HG03565 (cell line): ENCODE data around the gene GAS5.
"Not testable (repeated sequence)": the region's sequence is repeated elsewhere in the genome, so short reads cannot be mapped to it uniquely, and the experiment has no call there.

Experiments used
- ATAC-seq: cut with Tn5 transposase; IDR thresholded peaks from one replicate; pipeline ENCODE4 v1.9.1; 2021; ENCODE audit warnings: mild to moderate bottlenecking, moderate library complexity; ENCODE audit not compliant: unreplicated experiment

The GAS5 gene

DNA sequence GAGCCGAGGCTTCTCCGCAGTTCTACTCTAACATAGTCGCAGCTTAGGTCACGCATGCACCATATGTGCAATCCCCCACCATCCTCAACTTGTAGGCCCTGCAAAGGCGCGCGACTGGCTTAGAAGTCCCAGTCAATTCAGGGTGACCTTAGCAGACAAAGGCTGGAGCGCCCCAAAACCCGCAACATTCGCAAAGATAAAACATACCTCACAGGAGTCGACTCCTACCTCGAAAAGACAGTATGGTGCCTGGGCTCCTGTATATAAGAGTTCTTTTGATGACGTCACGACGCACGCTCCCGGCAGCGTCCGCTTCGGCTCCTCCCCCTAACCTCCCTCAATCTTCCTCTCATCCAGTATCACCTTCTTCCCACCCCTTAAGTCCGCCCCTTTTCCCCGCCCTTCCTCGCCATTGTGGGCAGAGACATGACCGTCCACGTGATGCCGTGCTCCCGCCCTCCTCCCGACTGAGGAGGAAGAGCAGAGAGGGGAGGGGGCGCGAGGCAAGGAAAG is at the start of gene GAS5:
Gene GAS5, minus strand, starts transcription at position 237 of the 513 bp plus-strand sequence.
- ATAC-seq: peak; percentile 53

DNA sequence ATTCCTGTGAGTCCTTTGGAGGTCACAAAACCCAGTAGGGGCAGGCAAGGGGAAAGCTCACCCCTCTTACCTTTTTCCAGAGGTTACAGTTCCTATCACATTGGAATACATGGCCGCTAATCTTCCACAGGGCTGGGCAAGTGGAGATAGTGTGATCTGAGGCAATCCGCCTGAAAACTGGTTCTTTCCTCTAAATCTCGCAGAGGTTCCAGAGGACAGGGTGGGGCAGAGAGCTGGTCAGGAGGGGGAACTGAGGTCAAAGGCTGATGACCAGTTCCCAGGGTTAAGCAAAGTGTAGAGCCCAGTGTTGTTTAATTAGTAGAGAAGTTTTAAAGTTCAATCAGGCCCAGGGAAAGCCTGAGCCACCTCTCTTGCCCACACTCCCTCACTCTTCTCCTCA is 49.4 kb upstream of the GAS5 start, which contains the start of gene SERPINC1:
Gene SERPINC1, minus strand, starts transcription at position 179 of the 400 bp plus-strand sequence. Its CDS starts 68 bp downstream, at position 111.
- no peak for ATAC-seq

DNA sequence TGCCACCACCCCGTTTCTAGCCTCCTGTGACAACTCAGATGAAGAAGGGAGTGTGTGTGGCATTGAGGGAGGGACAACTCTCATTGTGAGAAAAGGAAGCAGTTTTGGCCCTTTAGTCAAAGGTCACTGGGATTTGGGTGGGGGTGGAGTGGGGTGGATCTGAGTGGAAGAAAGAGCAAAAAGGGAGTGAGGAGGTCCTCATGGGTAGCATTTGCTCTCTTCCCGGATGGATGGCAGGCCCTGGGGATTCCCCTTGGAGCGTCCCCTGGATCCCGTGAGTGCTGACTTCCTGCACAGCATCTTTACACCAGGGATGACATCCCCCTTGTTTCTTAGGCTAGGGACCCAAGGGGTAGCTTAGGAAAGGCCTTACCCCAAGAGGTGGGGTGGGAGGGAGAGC is 48.9 kb upstream of the GAS5 start:
- ATAC-seq: no peak

DNA sequence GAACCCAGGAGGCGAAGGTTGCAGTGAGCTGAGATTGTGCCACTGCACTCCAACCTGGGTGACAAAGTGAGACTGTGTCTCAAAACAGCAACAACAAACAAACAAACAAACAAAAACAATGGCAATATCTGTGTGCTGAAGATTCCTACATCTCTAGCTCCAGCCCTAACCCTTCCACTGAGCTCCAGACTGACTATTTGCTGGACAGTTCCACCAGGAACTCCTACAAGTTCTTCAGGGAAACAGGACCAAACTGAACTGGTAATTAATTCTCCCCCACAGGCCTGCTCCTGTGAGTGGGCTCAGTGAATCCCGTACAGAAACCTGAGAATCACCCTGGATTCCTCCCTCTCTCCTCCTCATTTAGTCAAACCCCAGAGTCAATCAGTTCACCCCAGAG is 47.8 kb upstream of the GAS5 start:
- ATAC-seq: no peak

DNA sequence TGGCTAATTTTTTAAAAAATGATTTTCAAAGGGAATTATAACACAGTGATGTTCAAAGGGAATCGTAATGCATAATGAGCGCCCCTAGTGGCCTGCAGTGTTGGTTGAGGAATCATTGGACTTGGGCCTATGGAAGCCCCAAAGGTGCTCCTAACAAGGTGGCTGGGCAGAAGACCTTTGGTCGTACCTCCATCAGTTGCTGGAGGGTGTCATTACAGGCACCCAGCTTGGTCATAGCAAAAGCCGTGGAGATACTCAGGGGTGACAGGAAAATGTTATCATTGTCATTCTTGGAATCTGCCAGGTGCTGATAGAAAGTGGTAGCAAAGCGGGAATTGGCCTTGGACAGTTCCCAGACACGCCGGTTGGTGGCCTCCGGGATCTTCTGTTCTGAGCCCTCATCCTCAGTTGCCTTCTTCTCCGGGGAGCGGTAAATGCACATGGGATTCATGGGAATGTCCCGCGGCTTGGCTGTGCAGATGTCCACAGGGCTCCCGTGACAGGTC is 46.6 kb upstream of the GAS5 start:
- ATAC-seq: no peak

DNA sequence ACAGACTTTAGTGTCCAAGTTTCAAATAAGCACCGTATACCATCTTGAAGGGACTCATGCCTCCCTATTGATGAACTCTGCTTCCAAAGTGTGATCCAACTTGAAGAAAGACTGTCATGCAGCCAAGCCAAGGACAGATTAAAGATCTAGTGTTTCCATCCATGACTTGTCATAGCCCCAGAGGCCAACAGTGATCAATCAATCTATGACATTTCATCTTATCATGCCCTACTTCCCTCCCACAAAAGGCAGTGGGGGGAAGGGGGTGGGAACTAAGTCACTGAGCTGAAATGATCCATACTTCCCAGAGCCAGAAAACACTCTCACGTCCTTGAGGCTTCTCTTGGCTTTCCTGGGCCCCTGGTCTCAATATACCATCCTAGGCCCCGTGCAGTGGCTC is 45.3 kb upstream of the GAS5 start:
- ATAC-seq: no peak

DNA sequence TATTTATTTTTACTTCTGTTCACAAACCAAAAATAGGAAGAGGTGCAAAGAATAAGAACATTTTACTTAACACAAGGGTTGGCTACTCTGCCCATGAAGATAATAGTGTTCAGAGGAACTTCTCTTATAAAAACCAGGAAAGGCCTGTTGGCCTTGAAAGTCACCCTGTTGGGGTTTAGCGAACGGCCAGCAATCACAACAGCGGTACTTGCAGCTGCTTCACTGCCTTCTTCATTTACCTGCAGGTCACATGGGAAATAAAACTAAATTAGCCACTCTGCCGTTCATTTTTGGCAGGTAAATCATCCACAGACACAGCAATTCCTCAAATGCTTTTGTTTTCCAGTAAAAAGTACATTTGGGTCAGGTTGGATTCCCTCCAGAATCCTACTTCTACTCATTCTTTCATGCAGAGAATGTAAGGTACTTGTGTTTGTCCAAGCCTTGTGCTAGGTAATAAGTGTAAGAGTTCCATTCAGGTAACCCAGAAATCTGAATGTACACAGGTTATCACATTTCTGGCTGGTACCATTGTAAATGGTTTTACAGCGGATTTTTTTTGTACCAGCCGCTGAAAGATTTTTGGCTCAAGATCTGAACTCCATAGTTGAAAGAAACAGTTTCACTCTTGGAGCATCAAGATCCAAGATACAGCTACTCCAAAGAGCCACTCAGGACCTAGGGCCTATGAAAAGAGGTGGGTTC is 36.2 kb upstream of the GAS5 start:
- no peak for ATAC-seq

DNA sequence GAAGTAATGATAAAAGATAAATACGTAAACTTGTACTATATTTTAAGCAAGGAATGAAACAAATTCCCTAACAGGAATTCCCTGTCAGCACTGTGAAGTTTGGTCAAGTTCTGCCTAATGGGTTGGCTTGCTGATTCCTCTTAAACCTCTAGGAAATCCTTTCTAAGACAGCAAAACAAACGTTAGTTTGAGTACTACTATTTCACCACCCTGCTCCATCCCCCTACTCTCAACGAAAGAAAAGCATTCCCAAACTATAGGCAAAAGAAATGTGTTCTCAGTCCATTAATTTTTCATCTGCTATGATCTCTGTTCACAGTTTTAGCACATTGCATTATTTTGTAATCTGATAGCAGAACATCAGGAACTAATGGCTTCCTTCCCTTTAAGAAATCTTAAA is 33.2 kb upstream of the GAS5 start:
- no peak for ATAC-seq

DNA sequence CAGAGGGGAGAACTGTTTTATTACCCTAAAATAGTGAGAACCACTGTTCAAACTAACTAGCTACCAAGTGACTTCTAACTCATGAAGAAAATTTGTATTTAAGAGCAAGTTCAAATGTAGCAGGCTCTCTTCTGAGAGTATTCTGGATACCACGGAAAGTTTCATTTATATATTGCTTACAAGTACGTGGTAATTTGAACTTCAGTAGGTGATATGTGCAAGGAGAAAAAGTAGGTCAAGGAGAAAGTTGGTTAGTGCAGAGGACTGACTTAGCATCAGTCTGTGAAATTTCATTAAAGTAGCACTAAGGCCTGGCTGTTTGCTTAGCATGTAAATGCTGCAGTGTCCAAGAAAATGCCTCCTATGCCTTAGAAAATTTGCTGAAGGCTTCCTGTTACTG is 32.6 kb upstream of the GAS5 start:
- ATAC-seq: no peak

DNA sequence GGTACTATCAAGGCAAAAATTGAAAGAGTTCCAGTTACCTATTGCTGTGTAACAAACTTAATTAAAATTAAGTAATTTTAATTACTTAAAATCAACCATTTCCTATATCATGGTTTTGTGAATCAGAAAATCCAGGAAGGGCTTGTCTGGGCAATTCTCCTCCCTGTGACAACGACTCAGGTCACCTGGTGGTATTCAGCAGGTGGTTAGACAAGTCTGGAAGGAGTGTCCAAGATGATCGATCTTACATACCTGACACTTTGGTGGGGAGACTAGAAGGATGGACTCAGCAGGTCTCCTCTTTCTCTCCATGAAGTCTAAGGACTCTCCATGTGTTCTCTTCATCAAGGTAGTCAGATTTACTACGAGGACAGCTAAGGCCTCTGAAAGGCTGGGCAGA is 26.4 kb upstream of the GAS5 start:
- ATAC-seq: no peak

DNA sequence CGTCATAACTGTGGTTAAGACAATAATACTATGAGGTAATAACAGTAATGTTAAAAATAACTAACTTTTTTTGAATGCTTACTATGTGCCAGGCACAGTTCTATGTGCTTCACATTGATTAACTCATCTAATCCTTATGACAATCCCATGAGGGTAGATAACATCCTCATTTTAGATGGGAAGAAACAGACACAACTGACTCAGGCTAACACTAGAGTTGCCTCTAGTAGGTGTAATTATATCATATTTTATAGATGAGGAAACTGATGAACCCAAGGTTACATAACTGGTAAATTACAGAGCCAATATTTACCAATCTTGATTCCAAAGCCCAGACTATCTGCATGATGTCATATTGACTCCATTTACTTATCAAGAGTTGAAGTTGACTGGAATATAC is 25.8 kb upstream of the GAS5 start:
- no peak for ATAC-seq

DNA sequence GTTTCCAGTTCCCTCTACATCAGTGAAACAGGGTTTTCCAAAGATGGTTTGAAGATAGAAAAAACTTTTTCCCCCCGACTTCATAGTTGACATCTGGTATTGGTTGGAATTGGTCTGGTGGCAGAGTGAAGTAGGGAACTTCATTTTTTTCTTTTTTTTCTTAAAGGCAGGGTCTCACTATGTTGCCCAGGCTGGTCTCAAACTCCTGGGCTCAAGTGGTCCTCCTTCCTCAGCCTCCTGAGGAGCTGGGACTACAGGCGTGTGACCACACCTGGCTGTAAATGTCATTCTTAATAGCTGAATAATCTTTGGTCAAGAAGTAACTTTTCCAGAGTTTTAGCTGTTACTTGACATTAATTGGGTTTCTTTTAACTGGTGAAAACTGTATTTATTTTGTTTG is 22.1 kb upstream of the GAS5 start:
- no peak for ATAC-seq

DNA sequence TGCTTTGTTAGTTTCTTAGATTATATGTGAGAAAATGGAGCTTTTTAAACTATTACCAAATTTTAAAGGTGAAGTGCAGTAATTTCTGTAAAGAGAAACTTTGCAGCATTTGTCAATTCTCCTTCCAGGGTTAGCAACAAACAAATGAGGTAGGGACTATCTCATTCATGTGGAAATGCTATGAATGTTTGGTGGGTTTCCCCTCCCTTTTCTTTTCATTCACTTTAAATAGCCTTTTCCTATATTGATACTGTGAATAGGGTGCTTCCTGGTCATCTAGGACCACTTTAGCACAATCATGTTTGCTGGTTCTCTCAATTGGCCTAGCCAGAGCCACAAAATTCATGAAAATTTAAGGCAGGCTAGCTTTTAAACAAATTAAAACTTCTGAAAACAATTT is 21.0 kb upstream of the GAS5 start:
- no peak for ATAC-seq

DNA sequence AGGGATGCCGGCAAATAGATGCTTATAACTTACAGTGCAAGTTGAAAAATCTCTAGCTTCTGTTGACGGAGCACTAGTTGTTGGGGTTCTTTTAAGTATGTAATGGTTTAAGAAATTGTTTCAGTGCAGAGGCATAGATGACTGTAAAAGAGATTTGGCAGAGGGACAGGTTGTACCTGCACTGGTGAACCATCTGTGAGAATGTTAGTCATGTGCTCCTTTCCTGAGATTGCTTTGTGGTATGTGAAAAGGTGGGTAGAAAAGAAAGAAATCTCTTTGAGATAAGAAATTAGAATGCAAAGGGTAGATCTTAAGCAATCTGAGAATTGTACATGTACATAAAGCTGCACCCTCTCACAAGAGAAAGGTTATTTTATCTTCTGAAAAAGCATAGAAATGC is 19.8 kb upstream of the GAS5 start:
- ATAC-seq: no peak

DNA sequence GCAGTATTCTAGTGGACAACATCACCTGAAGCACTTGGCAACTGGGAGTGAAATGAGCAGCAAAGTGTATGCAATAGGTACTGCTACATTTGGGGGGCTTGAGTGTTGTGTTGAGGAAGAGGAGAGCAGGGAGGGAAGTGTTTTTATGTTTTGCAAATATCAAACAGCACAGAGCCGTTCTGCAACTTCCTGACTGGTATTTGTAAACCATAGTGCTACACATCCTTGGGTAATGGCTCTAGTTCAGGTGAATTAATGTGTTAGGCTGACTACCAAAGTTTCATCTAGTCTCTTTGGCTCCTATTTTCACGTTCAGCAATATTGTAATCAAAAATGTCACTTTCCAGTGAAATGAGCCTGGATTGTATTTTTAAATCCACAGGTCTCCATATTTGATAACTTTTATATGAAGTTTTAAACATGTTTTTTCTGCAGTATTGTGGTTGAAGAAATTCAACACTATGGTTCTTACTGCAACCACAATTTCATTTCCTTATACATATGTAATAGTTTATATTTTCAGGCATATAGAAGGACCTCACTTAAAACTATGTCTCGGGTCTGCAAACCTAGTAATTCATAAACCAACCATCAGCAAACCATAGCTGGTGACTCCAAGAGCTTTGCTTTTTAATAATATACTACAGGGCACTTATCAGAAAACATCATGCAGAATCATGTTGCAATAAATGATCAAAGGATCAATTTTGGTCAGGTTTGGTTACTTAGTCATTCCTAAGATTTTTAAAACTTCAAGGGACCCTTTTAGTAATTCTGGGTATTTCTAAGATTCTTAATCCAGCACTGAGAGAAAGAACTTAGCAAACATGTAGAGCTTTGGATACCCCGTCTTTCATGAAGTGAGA is 19.2 kb upstream of the GAS5 start:
- no peak for ATAC-seq

DNA sequence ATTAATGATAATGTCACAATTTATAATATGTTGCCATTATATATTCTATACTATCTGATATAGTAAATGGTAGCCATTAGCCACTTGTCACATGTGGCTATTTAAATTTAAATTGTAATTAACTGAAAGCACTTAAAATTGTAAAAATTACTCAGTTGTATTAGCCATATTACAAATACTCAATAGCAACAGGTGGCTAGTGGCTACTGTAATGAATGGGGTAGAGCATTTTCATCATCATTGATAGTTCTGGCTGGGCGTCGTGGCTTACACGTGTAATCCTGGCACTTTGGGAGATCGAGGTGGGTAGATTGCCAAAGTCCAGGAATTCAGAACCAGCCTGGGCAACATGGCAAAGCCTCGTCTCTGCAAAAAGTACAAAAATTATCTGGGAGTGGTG is 16.9 kb upstream of the GAS5 start:
- no peak for ATAC-seq

DNA sequence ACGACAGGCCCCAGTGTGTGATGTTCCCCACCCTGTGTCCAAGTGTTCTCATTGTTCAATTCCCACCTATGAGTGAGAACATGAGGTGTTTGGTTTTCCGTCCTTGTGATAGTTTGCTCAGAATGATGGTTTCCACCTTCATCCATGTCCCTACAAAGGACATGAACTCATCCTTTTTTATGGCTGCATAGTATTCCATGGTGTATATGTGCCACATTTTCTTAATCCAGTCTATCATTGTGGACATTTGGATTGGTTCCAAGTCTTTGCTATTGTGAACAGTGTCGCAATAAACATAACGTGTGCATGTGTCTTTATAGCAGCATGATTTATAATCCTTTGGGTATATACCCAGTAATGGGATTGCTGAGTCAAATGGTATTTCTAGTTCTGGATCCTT is 13.3 kb upstream of the GAS5 start:
- not testable (repeated sequence) for ATAC-seq

DNA sequence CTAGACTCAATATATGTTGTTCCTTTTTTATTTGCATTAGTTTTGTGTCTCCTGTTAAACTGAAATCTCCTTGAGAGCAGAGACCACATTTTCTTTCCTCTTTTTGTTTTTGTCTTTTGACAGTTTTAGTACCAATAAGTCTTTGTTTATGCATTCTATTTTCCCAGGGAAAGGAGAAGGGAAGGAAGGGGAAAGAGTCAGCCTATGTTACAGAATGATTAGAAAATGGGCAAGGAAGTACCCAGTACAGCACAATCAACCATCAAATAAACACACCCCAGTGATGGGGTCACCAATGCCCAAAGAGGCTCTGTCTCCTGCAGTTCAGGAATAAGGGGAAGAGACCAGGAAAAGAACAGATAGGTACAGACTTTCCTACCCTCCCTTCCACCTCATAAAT is 10.5 kb upstream of the GAS5 start:
- no peak for ATAC-seq

DNA sequence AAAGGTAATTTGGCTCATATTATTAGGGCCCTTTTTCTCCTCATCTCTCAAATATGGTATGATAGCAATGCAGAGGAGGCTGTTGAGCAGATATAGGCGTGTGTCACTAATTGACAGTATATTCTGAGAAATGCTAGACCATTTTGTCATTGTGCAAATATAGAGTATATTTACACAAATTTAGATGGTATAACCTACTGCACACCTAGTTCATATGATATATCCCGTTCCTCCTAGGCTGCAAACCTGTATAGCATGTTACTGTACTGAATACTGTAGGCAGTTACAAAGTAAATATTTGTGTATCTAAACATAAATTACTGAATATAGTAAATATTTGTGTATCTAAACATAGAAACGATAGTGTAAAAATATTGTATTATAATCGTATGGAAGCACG is 8.9 kb upstream of the GAS5 start:
- no peak for ATAC-seq

DNA sequence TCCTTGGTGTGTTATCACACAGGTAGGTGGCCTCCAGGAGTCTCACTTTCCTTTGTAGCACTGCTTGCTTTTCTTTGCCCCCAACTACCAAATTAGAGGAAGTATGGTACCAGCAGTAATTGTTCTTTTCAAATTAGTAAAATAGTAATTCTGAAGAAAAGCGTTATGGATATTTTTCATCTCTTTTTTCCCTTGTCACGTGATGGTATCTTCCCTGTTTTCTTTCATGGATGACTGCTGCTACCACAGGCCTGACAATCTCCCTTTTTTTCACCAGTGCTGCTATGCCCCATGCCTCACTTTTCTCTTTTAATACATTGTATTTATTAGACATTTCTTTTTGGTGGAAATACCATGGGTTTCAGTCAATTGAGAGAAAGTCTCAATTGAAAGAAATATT is 3.7 kb upstream of the GAS5 start:
- no peak for ATAC-seq

DNA sequence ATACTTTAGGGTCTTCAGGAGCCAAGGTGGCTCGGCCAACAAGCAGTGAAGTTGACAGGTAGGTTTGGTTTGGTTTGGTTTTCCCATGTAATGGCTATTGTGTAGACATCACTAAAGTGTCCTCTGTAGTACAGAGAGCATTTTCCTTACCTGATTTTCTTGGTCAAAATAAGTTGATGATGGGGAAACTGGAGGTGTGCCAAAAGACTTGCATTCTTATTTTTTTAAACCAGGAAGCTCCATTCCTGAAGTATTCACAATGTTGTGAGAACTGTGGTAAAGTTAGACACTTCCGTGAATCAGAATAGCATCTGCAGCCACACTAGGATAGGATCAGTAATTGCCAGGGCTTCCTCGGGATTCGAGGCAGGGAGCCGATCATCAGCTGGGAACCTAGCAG is 3.3 kb upstream of the GAS5 start:
- no peak for ATAC-seq
